GM18951 (cell line): ENCODE data around the gene DAAM2.

Experiments used
- POLR2A ChIP-seq: IDR thresholded peaks from 4 replicates; pipeline ENCODE4 v1.6.1; 2011; ENCODE audit warnings: mild to moderate bottlenecking; ENCODE audit not compliant: insufficient read length, insufficient read depth; ENCODE audit errors: extremely low read depth
- in situ Hi-C: fragments of 300-500 bp; cut with MboI; formaldehyde crosslinking; loops from one replicate; pipeline ENCODE4 v1.12.0; 2022; ENCODE audit warnings: low sequenced_read_pairs, mixed read lengths, inconsistent platforms; ENCODE audit not compliant: unreplicated experiment

DAAM2 gene

DNA sequence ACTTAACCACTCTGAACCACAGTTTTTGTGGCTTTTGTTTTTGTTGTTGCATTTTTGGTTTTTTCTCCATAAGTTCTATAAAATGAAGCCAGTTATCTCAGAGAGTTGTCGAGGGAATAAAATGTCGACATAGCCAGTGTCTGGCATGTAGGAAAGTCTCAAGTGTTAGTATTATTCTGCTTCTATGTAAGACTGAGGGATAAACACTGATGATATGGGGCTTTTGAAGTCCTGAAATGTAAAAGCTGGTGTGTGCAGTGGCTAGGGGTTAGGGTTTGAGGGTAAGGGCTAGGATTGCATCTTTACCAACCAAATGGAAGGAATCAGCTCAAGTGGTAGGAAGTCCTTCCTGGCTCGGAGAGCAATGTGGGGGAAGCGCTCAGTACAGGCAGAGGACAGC lies 59.2 kb downstream of the DAAM2 start:
- TF ChIP-seq POLR2A = no peak
- in situ Hi-C loops = no loop called here

GRCh38 chr6:39852324-39852723 lies 60.1 kb downstream of the DAAM2 start:
- in situ Hi-C loops = no loop called here
- TF ChIP-seq POLR2A = no peak

GRCh38 chr6:39853604-39854003 lies 61.4 kb downstream of the DAAM2 start:
- in situ Hi-C loops = no loop called here
- no peak for TF ChIP-seq POLR2A

- no peak for TF ChIP-seq POLR2A
- in situ Hi-C loops = no loop called here
These were observed 63.3 kb downstream of the DAAM2 start for GRCh38 chr6:39855356-39855995.

- in situ Hi-C loops = no loop called here
- no peak for TF ChIP-seq POLR2A
These were observed 66.8 kb downstream of the DAAM2 start for GRCh38 chr6:39859025-39859424.

- in situ Hi-C loops = no loop called here
- no peak for TF ChIP-seq POLR2A
These were observed 69.5 kb downstream of the DAAM2 start for GRCh38 chr6:39861663-39862062.

- in situ Hi-C loops = no loop called here
These were observed 73.1 kb downstream of the DAAM2 start for GRCh38 chr6:39865011-39865888.

GRCh38 chr6:39867592-39867991 lies 75.4 kb downstream of the DAAM2 start:
- TF ChIP-seq POLR2A = no peak
- in situ Hi-C loops = no loop called here

More at GRCh38 chr6:39865011-39865888, 73.1 kb downstream of the DAAM2 start:
- no peak for TF ChIP-seq POLR2A

- TF ChIP-seq POLR2A = no peak
- in situ Hi-C loops = no loop called here
These were observed 78.8 kb downstream of the DAAM2 start for GRCh38 chr6:39870950-39871349.

DNA sequence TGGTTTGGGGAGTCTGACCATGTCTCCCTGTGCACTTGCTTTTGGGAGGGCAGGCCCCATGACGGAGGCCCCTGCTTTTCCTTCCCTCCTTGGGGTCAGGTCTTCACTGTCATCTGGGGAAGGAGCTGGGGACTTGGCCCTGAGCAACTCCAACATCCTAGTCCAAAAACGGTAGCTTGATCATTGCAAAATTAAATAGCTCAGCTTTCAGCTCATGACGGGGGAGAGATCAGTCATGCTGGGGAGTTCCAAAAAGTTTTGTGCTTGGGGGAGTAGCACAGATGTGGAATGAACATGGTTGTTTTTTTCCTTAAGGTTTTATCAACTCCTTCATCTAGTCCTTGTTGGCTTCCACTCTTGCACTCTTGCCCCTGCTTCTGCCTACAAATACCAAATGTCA lies 81.3 kb downstream of the DAAM2 start:
- in situ Hi-C loops = no loop called here

DNA sequence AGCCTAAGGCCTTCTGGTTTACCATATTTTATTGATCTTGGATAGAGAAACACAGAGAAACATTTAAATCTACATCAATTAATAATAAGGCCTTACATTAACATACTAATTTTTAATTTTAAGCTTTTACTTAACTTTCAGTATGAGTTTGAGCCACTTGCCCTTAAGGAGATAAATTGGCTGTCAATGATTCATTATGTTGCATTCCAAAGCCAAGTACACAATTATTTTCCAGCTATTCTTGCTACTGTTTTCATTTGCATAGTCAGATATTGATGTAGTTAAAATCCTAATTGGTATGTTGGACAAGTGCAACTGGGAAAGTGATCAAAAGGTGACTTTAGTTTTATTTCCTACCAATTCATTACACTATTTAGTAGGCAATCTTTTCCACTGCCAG lies 83.9 kb downstream of the DAAM2 start:
- in situ Hi-C loops = no loop called here
- TF ChIP-seq POLR2A = no peak

More for the DNA sequence above, 81.3 kb downstream of the DAAM2 start:
- no peak for TF ChIP-seq POLR2A

- in situ Hi-C loops = no loop called here
- no peak for TF ChIP-seq POLR2A
These were observed 84.7 kb downstream of the DAAM2 start for GRCh38 chr6:39876826-39877225.

DNA sequence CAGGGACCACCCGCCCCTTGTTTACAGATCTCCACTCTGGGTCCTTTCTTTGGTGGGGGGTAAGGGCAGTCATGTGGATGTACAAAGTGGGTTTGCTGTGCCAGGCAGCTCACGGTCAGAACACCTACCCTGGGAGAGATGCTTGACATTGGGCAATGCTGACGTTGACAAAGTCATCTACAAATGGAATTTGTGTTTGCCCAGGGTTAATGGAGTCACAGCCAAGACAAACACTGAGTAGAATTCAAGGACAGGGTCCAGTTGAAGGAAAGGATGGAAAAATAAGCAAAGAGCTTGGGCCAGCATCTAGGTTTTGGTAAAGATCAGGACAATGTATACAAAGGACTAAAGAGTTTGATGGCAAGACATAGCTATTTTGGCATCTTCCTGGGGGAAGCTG lies 87.4 kb downstream of the DAAM2 start:
- in situ Hi-C loops = no loop called here
- TF ChIP-seq POLR2A = no peak

DNA sequence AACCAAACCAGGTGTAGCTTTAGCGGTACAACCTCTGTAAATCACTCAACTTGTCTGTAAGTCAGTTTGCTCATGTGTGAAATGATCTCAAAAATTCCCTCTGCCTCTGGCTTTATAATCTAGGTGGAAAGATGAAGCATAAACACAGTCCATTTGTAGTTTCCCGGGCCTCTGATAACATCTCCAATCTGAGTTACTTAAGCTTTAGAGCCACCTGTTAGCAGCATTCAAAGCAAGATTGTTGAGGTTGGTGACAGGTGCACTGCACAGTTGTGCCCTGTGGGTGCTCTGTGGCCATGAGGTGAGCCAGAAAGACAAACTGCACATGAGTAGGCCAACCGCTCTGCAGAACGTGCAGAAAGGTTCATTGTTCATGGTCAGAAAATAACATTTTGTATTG lies 88.4 kb downstream of the DAAM2 start:
- in situ Hi-C loops = no loop called here
- TF ChIP-seq POLR2A = no peak
